Right lung (tissue), 10 donors: ENCODE results near the gene PDE6C. TPM values are rescaled to one million over a fixed set of nuclear protein-coding genes. Genes with fewer than 3 reads are reported as not detected.

Experiments
- DNase-seq, 2 donors: peaks; one replicate each; pipeline ENCODE4 v3.0.0-alpha.2; 2013
- long read RNA-seq, 8 donors: transcript quantifications; one replicate each; lab custom pipeline, GENCODE V29; 2026
- polyA plus RNA-seq, 5 donors: library from polyadenylated mRNA; unstranded; fragments of 120-200 nt; gene quantifications; one replicate each; pipeline versions ENCODE4 v1.2.1 to v1.2.3, GENCODE V29; 2013; ENCODE audit warnings: inconsistent platforms in 1 of 5, low replicate concordance in 1 of 5; ENCODE audit not compliant: insufficient read length in 5 of 5, insufficient read depth in 1 of 5

PDE6C gene
- 1 to 10 TPM; 1.0 to 3.0 (median 1.5) TPM for polyA plus RNA-seq
- long read RNA-seq, donor 1 = 0 reads
- long read RNA-seq, donor 2, partial matches to known transcripts = 9 of 18 reads
- long read RNA-seq, donor 2, other reads (novel, unspliced or antisense) = 9 of 18 reads
- long read RNA-seq, donor 3 = 0 reads
- long read RNA-seq, donor 4 = 0 reads
- long read RNA-seq, donor 5 = 0 reads
- long read RNA-seq, donor 6, partial matches to known transcripts = 6 of 6 reads
- long read RNA-seq, donor 6, other reads (novel, unspliced or antisense) = 0 of 6 reads
- long read RNA-seq, donor 7 = 0 reads
- long read RNA-seq, donor 8 = 0 reads

DNA sequence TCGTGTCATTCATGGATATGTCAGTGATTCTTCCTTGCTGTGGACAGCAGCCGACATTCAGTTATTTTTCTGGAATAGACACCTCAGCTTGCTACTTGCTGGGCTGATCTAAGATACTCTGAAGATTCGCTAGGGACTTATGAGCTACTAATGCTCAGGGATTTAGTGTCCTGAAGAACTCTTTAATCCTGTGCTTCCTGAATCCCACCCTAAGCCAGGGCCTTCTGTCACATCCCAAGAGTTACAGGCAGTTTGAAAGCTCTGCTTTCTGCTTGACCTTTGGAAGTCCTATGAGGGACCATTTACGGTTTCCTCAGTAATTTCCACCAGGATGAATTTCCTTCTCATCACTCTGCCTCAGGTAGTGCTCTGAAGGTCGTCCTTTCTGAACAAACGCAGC, at the start of gene PDE6C:
Gene PDE6C, plus strand, starts transcription at position 227 of the 400 bp plus-strand sequence. CDS start 189 bp downstream, outside the sequence.
- DNase-seq = no peak

DNA sequence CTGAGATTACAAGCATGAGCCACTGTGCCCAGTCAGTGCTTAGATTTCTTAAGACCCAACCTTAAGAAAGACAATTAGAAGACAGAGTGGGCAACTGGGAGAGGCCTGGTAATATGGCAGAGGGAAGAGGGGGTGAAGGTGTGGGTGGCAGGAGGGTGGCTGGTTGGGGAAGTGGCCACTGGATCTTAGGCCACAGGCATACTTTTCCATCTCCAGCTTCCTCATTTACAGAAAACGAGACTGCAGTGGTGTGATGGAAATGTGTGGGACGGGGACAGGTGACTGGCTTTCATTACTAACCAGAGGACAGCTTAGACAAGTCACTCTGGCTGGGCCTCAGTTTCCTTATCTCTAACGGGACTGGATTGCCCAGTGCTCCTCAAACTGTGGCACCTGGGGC, 46.9 kb upstream of the PDE6C start:
- DNase-seq = no peak

DNA sequence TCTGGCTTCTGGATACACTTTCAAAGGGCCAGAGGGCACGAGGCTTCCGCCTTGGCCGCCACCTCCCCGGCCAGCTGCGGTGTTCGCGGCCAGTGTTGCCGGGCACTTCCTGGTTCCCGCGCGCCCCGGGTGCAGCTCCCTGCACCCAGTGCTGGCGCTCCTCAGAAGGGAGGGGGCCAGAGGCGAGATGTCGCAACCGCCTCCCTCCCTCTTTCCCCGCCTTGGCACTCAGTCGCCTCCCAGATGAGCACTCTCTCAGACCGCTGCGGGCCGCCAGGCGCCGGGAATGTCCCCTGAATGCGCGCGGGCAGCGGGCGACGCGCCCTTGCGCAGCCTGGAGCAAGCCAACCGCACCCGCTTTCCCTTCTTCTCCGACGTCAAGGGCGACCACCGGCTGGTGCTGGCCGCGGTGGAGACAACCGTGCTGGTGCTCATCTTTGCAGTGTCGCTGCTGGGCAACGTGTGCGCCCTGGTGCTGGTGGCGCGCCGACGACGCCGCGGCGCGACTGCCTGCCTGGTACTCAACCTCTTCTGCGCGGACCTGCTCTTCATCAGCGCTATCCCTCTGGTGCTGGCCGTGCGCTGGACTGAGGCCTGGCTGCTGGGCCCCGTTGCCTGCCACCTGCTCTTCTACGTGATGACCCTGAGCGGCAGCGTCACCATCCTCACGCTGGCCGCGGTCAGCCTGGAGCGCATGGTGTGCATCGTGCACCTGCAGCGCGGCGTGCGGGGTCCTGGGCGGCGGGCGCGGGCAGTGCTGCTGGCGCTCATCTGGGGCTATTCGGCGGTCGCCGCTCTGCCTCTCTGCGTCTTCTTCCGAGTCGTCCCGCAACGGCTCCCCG, 45.7 kb upstream of the PDE6C start, which contains the start of gene FFAR4:
Gene FFAR4, plus strand, starts transcription at position 231 of the 842 bp plus-strand sequence. Its CDS starts 56 bp downstream, at position 287.
- DNase-seq = no peak

DNA sequence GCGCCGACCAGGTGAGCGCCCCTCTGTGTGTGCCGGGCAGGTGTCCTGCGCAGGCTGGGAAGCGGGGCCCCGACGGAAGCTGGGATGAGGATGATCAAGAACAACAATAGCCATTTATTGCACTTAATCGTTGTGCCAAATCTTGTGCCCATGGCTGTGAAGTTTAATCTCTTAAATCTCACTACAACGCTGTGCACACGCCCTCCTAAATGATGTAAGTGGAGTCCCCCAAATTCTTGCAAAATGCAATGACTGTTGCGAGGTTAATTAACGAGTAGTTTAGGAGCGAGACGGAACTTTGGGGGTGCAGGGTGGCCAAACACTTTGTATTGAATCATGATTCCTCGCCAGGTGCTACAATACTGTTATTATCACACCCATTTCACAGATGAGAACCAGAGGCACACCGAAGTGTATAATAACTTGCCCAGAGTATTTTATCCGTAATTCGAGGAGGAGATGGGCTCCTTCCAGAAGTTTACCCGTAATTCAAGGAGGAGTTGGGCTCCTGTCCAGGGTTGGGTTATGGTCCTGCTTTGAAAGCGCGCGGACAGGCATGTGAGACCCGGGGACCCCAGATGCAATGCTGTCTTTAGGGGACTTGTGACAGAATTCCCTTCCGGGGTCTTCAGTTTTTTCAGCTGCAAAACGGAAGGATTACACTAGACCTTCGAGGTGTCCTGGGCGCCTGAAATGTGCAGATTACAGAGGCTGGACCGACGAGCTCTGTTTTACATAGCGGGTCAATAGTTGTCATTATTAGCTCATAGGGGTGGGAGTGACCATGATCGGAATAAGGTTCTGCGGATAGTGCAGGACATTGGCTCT, 44.8 kb upstream of the PDE6C start:
- no peak for DNase-seq

DNA sequence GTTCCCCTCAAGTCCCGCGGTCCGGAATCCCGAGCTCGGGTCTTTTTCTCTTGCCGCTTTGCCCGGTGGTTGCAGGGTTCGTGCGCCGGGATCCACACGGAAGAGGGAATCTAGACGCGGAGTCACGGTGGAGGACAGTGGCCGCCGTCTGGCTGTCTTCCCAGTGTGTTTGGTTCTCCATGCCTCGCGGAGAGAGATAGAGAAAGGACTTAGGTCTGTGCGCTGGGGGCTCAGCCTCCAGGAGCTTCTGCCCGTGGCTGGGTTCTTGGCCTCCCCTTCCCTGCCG, 44.3 kb upstream of the PDE6C start:
- DNase-seq = no peak

DNA sequence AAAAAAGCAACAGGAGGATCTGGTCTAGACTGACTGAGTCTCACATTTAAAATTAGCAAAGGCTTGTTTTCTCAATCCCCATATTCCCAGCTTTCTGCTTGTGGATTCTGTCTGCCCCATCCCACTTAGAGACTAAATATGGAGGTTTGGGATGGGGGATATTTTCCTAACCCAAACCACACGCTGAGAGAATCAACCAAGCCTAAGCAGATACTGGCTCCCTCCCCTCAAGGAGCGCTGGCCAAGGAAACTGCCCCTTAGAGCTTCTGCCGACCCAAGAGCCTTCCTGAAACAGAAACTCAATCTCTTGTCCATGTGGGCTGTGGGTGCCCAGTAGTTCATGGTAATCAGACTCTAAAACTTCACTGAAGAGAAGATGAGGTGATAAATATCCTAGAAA, 42.0 kb upstream of the PDE6C start:
- DNase-seq = no peak

DNA sequence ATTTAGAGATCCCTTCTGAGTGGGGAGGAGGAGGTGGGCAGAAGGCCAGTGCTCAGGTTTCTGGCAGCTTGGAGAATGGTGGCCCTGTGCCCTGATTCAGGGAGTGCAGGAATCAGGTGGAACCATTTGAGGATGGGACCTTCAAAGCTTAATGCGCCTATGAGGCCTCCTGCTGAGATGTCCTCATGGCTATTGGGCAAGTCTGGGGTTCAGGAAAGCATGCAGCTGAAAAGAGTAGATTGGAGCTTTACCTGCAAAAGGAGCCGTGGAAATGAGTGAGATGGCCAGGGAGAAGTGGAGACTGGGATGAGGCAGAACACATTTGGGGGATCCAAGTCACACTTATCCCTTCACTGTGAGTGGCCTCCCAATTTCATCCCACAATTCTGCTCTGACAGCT, 39.7 kb upstream of the PDE6C start:
- DNase-seq = no peak

DNA sequence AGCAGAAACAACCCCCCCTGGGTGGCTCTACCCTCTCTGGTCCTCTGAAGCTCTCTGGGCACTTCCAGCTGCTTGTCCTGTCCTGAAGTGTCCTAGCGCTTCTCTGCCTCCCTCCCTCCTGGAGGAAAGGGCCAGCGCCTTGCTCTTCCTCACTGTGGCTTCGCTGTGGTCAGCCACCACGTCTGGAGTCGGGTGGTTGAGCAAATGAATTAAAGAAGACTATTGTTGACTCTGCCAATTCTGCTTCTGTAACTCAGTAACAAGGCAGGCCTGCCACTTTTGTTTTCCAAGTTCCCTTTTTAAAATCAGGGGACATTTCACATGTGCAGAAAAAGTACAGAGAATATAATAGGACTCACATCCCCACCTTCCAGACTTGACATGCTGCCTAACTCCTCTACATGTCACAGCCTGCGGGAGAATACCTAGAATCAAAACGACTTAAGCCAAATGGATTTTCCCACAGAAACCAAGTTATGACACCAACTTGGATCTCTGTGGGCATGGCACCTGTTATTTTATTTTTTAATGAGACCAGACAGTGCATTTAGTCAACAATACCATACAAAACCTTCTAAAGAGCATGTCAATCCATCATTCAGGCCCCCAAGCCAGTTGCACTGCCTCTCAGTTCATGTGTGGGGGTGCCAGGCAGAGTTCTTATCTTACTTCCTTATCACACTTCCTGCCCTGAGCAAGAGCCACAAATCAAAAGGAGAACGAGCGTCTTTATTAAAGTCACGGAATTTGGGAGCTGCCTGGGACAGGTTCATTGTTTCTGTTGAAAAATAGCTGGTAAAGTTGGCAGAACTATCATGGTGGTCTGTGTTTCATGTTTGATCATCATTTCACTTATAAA, 39.1 kb upstream of the PDE6C start:
- DNase-seq = no peak

DNA sequence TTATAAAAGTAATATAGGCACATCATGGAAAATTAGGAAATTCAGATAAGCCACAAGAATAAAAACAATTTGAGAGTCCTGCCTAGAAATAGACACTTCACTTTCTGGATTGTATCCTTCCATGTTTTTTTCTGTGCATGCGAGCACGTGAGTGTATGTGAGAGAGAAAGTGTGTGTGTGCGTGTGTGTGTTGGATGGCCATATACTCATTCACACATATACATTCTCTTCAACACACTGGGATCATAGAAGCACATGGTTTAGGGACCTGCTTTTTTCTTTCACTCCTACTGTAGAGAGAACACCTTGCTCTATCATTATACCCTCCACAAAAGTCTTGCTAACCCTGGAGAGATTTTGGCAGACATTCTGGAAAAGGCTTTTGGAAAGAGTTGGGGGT, 38.4 kb upstream of the PDE6C start:
- no peak for DNase-seq

DNA sequence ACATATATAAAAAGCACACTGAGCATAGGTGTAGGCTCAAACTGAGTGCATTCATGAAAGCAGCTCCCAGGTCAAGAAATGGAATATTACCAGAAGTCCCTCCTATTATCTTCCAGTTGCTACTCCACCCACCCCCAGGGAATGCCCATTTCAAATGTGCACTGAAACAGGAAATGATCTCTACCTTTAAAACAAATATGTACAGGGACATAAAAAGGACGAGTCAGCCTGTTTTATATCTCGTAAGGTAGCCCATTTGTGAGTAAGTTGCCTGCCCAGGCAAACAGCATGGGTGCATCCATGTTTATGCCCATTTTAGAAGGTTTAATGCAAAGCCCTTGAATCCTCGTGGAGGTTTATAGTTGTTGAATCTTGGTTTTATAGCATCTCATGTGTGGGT, 35.4 kb upstream of the PDE6C start:
- DNase-seq = no peak

DNA sequence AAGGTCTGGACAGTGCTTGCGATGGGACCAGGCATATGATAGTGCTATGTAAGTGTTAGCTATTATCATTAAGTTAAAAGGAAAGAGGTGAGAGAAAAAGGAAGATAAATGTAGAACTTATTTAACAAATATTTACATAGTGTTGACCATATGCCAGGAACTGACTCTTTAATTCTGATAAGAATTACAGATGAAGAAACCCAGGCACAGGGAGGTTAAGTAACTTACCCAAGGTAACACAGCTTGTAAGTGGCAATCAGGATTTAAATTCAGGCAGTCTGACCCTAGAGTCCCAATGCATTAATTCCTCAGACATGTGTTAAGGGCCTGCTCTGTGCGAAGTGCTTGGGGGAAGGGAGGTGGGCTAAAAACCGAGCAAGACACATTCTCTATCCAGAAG, 34.8 kb upstream of the PDE6C start:
- DNase-seq = no peak

DNA sequence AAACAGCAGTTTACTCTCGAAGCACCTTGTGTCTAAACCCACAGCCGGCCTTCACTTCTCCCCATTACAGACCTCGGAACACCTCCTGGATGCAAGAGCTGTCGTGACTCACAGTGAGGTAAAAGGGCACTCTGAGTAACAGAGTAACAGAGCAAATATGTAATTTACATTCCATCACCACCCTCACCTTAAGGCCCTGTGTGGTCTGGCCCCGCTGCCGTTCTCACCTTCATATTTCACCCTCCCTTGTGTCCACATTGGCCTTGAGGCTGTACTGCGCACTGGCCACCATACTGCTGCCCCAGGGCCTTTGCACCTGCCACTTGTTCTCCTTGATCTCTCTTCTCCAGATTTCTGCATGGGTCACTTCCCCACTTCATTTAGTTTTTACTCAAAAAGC, 33.2 kb upstream of the PDE6C start:
- DNase-seq = no peak

DNA sequence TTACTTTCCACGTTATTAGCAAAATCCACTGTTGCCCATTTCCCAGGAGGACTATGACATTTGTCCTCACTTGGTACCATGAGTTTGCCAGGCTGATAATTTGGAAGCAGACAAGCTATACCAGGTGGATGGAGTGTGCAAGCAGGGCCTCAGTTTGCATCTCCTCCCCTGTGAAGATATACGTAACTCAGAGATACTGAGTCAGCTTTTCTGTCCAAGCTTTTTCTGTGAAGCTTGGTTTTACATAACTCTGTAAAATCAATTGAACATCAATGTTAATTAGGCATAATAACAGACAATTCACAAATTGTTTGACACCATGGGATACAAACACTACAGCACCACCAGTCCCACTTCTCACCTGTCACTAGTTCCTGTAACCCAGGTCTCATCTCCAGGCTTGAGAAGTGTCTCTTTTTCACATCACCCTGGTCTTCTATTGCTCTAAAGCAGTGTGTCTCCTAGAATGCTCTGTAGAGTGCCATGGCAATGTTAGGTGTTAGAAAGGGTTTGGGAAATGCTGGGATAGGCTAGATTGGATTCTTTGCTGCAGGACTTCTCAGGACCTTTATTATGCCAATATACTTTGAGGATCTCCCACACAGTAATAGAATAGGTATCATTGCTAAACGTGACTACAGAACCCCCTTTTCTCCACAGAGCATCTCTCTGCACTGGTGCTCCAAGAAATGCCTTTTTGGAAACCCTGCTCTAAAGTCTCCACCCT, 32.2 kb upstream of the PDE6C start:
- DNase-seq = no peak

DNA sequence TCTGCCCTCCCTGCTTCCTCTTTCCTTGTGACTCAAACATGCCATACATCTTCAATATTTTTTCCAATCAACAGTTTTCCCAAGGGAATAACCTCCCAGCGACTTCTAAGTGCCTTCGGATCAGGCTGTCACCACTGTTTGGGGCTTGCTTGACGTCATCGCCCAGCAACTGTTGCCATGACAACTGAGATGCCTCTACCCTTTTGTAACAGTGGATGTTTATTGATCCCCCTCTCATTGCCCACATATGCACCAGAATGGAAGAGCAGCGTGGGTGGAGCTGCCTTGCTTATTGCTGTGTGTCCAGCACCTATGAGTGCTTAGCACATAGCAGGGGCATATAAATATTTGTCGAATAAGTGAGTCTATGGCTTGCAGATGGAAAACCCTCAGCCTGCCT, 31.5 kb upstream of the PDE6C start:
- DNase-seq = no peak

DNA sequence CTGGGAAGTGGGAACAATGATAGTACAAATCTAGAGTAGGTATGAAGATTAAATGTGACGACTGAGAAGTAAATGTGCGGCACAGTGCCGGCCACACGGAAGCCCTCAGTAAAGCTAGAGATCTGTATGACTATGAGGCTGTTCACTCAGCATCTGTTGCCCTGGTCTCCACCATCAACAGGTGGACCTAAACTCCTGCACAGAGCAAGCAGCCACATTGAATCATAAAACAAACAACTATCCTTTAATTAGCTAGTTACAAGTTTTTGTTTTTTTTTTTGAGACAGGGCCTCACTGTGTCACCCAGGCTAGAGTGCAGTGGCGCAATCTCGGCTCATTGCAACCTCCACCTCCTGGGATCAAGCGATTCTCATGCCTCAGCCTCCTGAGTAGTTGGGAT, 27.9 kb upstream of the PDE6C start:
- DNase-seq = no peak

DNA sequence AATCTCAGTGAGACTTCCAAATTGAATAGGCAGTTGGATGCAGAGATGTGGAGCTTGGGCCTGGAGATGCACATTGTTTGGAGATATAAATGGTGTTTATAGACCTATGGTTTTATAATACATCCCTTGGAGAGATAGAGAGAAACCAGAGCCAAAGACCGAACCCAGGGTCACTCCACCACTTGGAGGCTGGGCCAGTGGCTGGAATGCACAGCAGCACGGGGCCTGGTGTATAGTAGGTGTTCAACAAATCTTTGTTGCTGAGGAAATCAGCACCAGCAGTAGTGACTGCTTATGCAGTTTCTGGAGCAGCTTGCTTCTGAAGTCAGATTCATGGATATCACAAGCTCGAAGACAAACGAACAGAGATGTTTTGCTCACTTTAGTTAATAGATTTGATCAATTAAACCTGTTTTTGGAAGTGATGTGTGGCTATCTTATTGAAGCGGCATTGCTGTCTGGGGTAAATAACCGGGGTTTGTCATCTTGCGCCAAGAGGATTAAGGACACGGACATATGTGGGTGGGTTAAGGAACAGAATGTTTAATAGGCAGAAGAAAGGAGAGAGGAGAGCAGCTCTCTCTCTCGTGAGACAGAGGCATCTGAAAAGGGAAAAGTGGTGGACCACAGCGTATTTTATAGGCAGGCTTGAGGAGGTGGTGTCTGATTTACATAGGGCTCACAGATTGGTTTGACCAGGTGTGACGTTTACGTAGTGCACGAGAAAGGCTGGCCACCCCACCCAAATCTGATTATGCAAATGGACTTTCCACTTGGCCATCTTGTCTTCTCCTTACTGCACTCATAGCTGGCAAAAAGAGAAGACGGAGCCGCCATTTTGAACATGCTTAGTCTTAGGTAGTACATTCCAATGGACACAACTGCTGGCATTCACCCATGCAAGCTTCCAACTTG, 22.4 kb upstream of the PDE6C start:
- DNase-seq = no peak

DNA sequence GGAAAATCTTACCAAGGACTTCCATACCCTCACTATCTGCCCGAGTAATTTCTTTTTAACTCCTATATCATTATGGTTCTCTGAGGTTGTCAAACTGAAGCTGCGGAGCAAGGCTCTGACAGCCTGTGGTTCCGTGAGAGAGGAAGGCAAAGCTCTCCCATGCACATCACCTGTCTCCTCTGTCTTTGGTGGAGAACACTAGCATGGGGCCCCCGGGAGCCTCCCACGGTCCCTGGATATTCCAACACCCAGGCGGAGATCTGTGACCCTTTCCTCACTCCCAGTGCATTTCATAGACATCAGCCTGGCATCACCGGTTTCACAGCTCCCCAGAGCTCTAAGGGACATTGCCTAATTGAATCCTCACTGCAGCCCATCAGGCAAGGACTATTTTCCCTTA, 21.7 kb upstream of the PDE6C start:
- DNase-seq = no peak

DNA sequence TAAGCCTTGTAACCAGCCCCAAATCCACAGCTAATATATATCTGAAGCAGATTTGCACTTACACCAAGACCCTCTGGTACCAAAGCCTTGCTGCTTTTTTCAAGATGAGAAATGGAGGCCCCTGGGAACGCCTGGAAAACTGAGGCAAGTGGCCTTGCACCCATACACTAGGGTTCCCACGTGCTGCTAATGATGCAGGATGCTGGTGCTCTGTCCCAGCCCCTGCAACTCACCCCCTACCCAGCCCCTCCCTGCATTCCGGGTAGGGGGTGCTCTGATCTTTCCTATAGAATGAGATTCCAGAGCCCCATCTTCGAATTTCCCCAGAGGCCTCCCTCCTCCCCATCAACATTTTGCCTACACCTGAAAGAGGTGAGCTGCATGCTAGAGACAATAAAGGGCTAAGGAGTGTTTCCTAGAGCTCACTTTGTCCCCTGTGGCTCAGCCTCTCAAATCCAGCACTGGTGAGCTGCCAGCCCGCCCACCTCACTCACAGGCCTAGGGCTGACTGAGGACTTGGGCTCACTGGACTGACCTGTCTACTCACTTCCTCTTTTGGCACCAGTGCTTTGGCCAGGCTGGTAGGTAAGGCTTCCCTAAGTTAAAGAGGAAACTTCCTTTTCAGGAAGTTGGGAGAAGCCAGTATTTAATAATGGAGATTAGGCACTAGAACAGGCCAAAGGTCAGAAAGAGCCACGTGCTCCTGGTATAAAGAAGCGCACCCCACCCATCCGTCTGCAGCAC, 21.1 kb upstream of the PDE6C start:
- DNase-seq = no peak

DNA sequence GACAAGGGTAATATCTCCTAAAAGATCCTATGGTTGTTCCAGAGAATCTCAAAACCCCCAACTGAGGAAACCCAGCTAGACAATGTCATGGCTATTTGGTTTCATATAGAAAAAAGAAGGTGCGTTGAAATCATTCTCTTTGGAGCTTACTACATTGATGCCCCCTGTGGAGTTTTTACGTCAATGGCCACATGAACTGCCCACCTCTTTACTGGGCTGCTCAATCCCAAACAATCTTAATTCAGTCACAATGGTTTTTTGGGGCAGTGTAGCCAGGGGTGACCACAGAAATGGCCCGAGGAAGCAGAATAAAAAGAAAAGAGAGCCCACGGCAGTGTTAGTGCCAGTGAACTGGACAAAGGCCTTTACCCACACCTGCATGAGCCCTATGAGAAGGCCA, 19.1 kb upstream of the PDE6C start:
- DNase-seq = no peak
